A673 (cell line): ENCODE measurements around the gene STX4.

ENCODE experiments used
- CTCF ChIP-seq: fragments of 300-800, 200-600 bp; sonication (generic); conservative IDR thresholded peaks from 2 replicates; pipeline ENCODE4 v1.5.1; 2017; ENCODE audit warnings: low read depth, mild to moderate bottlenecking, antibody characterized with exemption, low read length, moderate library complexity, mixed read lengths
- EZH2 ChIP-seq: fragments of 200-600 bp; sonication (generic); IDR thresholded peaks from 2 replicates; pipeline ENCODE4 v1.6.1; 2017; ENCODE audit warnings: borderline replicate concordance, low read depth, mild to moderate bottlenecking, mixed read lengths, antibody characterized with exemption, low read length; ENCODE audit not compliant: poor library complexity, severe bottlenecking

GRCh38 chr16:31061126-31061812, 27.9 kb downstream of the STX4 start:
- TF ChIP-seq CTCF: no peak
- TF ChIP-seq EZH2: no peak
